Fibroblast of upper back skin (primary cell): ENCODE measurements around the gene SPAG16.
"Not testable (repeated sequence)": the region's sequence is repeated elsewhere in the genome, so short reads cannot be mapped to it uniquely, and the experiment has no call there.

Experiments used
- DNase-seq: peaks from one replicate; pipeline ENCODE4 v3.0.0-alpha.2; 2013

Gene SPAG16

GRCh38 chr2:213561759-213562158 is 277.5 kb downstream of the SPAG16 start:
- no peak for DNase-seq

DNA sequence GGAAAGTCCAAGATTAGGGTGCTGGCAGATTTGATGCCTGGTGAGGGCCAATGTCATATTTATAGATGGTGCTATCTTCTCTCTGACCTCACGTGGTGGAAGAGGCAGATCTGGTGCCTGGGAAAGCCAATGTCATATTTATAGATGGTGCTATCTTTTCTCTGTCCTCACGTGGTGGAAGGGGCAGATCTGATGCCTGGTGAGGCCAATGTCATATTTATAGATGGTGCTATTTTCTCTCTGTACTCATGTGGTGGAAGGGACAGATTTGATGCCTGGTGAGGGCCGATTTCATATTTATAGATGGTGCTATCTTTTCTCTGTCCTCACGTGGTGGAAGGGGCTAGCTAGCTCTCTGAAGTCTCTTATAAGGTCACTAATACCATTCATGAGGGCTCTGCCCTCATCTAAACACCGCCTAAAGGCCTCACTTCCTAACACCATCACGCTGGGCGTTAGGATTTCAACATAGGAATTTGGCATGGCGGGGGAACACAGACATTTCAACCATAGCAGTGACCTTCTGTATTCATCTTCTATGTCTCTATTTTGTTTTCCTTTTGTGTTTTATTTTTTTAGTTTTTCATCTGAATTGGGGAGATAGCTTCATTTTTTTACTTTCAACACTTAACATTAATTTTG is 278.4 kb downstream of the SPAG16 start:
- no peak for DNase-seq

DNA sequence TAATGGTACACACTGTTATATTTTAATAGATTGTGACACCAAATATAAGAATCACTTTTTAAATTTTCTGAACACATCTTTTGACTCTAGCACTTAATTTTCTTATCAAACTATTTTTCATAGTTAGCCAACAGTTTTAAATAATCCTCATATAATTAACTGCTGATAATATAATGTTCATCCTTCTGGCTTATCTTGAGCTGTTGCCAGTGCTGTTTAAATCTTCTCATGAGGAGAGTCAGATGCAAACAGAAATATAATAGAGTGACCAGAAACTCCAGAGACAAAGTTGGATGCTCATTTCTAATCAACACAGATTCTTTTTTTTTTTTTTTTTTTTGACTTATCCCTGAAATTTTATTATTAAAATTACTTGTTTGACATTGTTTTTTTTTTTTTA is 282.6 kb downstream of the SPAG16 start:
- no peak for DNase-seq

DNA sequence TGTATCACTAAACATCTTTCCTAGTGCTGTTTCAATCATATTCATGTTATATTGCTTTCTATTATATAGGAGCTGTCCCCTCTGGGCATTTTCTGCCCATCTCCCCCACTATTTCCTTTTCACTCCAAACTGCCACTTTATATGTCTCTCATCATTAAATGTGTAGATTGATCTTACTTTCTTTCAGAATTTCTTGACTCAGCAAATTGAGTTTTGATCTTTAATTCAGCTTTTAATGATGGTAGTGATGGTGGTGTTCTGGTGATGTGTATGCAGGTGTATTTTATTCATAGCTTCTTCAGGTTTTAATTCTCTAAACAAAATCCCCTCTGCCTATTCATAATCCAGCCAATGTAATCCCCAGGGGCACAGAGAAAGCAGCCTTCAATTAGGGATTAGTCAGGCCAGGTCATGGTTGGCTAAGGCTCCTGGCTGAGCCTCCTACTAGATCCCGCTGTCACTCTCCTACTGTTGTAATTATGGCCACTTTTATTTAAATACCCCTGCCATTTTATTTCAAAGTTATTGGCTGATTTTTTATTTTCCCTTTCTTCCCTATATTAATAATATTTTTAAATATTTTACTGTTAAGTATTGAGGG is 325.4 kb downstream of the SPAG16 start:
- DNase-seq, result no peak

GRCh38 chr2:213627054-213627710 is 342.9 kb downstream of the SPAG16 start:
- DNase-seq, result no peak

GRCh38 chr2:213627835-213628460 is 343.7 kb downstream of the SPAG16 start:
- no peak for DNase-seq

DNA sequence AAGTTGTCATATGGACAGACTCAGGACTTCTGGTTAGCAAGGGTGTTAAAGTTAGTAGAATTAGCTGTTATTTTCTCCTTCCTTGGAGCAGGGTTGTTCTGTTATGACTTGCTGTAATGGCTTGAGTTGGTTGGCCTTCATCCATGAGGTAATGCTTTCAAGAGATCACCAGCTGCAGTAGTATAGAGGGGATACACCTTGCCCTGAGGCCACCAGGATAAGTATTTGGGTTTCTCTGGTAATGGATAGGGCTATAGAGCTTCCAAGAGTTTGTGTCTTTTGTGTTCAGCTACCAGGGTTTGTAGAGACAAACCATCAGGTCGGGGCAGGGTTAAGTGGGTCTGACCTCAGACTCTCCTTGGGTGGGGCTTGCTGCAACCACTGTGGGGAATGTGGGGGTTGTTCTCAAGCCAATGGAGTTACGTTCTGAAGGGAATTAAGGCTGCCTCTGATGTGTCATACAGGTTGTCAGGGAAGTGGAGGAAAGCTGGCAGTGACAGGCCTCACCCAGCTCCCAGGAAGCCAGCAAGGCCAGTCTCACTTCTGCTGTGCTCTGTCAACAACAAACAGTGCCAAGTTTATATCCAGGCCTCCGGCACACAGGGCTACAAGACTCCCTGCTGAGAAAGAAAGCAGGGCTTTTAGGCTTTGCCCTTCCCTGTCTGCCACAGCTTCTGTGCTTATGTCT is 356.6 kb downstream of the SPAG16 start:
- no peak for DNase-seq

- DNase-seq, result no peak
These were observed 360.7 kb downstream of the SPAG16 start for GRCh38 chr2:213644926-213645325.

GRCh38 chr2:213649176-213649575 is 364.9 kb downstream of the SPAG16 start:
- DNase-seq, result no peak

DNA sequence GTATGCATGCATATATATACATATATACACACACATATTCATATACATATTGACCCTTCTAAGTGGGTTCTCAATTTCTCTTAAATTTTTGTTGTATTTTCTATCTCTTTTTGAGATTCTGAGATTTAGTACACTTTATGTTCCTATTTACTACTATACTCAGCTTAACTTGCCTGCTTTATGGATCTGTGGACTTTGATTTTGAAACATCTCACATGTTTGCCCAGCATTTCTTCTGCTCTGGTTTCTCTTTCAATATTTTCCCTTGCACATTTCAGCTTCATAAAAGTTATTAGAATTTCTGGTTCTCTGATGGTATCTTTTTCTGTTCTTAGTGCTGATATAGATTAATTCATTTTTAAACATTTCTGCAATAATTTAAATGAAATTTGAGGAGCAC is 380.6 kb downstream of the SPAG16 start:
- no peak for DNase-seq

GRCh38 chr2:213669657-213670056 is 385.4 kb downstream of the SPAG16 start:
- DNase-seq, result no peak

DNA sequence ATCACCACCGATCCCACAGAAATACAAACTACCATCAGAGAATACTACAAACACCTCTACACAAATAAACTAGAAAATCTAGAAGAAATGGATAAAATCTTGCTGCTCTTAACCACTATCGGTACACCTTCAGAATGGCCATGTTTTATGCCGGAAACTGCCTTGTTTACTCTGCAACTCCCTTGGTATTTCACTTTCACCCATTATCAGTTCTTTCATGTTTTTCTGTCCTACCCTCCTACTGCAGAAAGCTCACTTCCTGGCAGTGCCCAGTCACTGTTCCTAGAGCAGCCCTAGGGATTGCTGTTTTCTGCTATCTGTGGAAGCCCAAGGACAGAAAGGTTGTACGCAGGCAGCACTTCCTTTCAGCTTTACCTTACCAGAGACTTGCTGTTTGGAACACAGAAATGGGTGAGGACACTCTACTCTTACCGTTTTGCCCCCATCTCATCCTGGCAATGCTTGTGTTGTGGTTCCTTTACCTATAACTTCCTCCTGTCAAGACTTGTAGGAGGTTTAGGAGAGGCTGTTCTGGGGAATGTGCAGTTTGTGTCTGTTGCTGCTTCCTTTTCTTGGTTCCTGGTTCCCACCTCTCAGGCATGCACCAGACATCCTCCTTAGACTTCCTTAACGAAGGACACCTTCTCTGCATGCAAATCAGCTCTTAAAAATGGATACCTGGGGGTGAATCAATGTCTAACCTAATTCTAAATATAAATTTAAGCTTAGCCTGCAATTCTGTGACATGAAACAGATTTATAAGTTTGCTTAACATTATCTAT is 394.4 kb downstream of the SPAG16 start:
- DNase-seq, result no peak

- no peak for DNase-seq
These were observed 395.6 kb downstream of the SPAG16 start for GRCh38 chr2:213679894-213680293.

GRCh38 chr2:213682276-213682675 is 398.0 kb downstream of the SPAG16 start:
- no peak for DNase-seq

- DNase-seq, result no peak
These were observed 403.9 kb downstream of the SPAG16 start for GRCh38 chr2:213688133-213688532.

DNA sequence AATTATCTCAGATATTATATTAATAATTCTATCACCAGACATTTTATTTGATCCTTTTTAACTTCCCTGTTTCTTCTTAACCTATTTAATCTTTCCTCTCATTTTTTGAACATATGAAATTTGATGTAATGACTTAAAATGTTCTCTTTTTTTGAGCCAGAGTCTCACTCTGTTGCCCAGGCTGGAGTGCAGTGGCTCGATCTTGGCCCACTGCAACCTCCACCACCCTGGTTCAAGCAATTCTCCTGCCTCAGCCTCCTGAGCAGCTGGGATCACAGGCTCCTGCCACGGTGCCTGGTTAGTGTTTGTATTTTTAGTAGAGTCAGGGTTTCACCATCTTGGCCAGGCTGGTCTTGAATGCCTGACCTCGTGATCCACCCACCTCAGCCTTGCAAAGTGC is 404.6 kb downstream of the SPAG16 start:
- not testable (repeated sequence) for DNase-seq

DNA sequence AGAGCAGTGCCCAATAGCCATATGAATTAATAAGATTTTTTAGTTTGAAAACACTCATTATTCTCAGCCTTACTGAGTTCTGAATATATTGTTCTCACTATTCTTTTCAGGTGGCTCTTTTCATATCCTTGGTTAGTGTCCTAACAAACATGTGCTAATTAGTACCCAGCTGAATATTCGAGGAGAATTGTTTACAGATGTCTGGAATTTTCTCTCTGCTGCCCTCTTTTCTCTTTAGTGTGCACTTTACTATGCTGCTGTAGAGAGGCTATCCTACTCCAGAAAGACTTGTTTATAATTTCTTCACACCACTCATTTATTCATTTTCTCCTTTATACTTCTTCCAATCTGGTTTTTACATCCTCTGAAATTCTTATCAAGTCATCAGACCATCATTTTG is 405.3 kb downstream of the SPAG16 start:
- DNase-seq, result no peak

DNA sequence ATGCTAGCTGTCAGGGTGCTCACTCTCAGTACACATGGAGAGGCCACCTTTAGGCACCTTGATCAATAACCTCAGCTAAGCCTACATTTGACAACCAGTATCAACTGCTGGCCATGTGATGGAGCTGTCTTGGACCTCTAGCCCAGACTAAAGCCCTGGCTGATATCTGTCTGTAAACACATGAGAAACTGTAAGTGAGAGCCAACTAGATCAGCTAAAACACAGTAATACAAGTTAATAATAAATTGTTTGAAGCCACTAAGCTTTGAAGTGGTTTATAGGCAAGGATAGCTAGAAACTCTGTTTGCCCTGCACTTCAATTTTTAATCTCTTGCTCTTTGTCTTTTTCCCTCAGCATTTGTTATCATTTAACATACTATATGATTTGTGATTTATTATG is 407.1 kb downstream of the SPAG16 start:
- DNase-seq, result no peak

- DNase-seq, result no peak
These were observed 412.2 kb downstream of the SPAG16 start for GRCh38 chr2:213696442-213696841.

GRCh38 chr2:213701365-213701764 is 417.1 kb downstream of the SPAG16 start:
- not testable (repeated sequence) for DNase-seq

DNA sequence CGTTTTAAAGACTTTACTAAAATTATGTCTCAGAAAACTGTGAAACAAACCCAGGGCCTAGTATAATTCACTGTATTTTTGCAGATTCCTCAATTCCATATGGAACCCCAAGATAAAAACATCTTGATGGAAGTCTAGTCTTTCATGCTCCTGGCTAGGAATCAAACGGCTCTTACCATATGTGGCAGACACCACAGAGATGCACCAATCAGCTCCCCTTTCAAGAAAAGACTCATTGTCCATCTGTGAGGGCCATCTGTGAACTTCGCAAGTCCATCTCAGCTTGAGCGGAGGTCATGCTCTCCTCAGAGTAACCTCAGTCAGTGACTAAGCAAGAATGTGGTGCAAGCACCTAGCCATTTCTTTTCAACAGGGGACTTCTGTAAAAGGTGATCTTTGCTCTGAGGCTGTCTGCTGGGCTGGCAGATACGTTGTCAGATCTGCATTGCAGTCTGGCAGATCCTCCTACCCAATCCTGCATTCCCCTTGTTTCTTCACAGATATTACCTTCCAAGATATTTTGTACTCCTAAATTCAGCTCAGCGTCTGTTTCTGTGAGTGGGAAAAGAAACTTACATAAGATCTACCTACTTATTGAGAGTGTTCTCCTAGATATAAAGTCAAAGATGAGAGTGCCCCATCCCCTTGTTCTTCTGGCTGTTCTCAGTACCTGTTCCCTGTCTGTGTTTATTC is 419.3 kb downstream of the SPAG16 start:
- DNase-seq, result no peak

DNA sequence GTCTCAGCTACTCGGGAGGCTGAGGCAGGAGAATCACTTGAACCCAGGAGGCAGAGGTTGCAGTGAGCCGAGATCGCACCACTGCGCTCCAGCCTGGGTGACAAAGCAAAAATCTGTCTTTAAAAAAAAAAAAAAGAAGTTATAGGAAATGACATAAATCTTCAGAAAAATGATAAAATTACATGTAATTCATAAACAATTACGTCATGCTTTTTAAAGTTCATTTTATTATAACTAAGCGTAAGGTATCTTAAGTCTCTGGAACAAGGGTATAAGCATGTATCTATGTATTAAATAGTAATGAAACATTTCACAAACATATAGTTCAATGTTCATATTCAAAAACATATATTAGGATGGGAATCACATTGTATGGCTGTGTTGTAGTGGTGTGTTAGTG is 425.9 kb downstream of the SPAG16 start:
- DNase-seq, result no peak
